HepG2 (cell line): ENCODE data around the gene HLA-C. TPM values are rescaled to one million over a fixed set of nuclear protein-coding genes. Genes with fewer than 3 reads are reported as not detected.

Source experiments
- ATAC-seq: fragments of 200-7000 bp; cut with Tn5 transposase; 3 replicates; pipeline ENCODE4 v1.9.1; 2020; ENCODE audit warnings: mild to moderate bottlenecking, moderate library complexity
- BruUV-seq: library from RNA; stranded (reverse); fragments of 400-500 nt; replicated peaks from 2 replicates; lab custom pipeline; 2021; lab: Mats Ljungman, UMichigan
- CTCF ChIA-PET: fragments of 300-600 bp; formaldehyde crosslinking; extraction: SDS; loops from one replicate; lab custom pipeline; 2021; ENCODE audit warnings: low total read pairs, inconsistent platforms, low intra/inter-chr PET ratio; lab: Yijun Ruan, JAX
- POLR2A ChIA-PET: fragments of 350-600 bp; sonication (Branson Sonifier 250); formaldehyde crosslinking; loops from one replicate; lab custom pipeline; 2020; ENCODE audit warnings: antibody characterized with exemption, inconsistent platforms; lab: Yijun Ruan, JAX
- DNase-seq: peaks from one replicate; pipeline ENCODE4 v3.0.0-alpha.2; 2015; ENCODE audit warnings: low spot score
- FAIRE-seq: peaks from 3 replicates; lab custom pipeline; 2011; peaks lifted over from hg19 to GRCh38; lab: Jason Lieb, UNC
- H2AFZ ChIP-seq: one replicate; pipeline ENCODE4 v1.6.1; 2011; ENCODE audit warnings: low read length, inconsistent platforms
- H3K27ac ChIP-seq: fragments of 300-600 bp; 3 replicates; pipeline ENCODE4 v1.8.0; 2011; ENCODE audit warnings: mixed run types, mild to moderate bottlenecking, mixed read lengths, low read length, inconsistent platforms; ENCODE audit not compliant: insufficient read depth; ENCODE audit errors: extremely low read length
- H3K27me3 ChIP-seq, 2 experiments: fragments of 200-600 bp in 1 of 2; 2 replicates in 1 of 2; 3 replicates in 1 of 2; pipeline versions ENCODE4 v1.6.0 to v1.8.0; 2011; ENCODE audit warnings: low read length in 2 of 2, mild to moderate bottlenecking in 2 of 2, moderate library complexity in 2 of 2, inconsistent platforms in 1 of 2; ENCODE audit not compliant: insufficient read depth in 2 of 2, control insufficient read depth in 1 of 2
- H3K36me3 ChIP-seq, 2 experiments: fragments of 200-600 bp in 1 of 2; replicated peaks in 1 of 2; 2 replicates in 1 of 2; 3 replicates in 1 of 2; pipeline versions ENCODE4 v1.5.1 to v1.8.0; 2011; ENCODE audit warnings: low read length in 2 of 2, inconsistent platforms in 1 of 2; ENCODE audit not compliant: insufficient read depth in 2 of 2, control insufficient read depth in 1 of 2
- H3K4me1 ChIP-seq: 2 replicates; pipeline ENCODE4 v1.5.1; 2012; ENCODE audit warnings: low read length, inconsistent platforms; ENCODE audit not compliant: insufficient read depth
- H3K4me2 ChIP-seq: 2 replicates; pipeline ENCODE4 v1.6.0; 2011; ENCODE audit warnings: low read depth, low read length, inconsistent platforms
- H3K4me3 ChIP-seq, 3 experiments: fragments of 200-600 bp in 1 of 3; sonication (generic), shearing (Covaris generic) in 1 of 3; replicated peaks in 1 of 3; 2 replicates each; pipeline ENCODE4 v1.5.1; 2011 to 2016; ENCODE audit warnings: low read length in 3 of 3, inconsistent platforms in 2 of 3, low read depth in 2 of 3, mild to moderate bottlenecking in 2 of 3, control low read depth in 1 of 3, mixed read lengths in 1 of 3; ENCODE audit not compliant: insufficient read depth in 1 of 3
- H3K79me2 ChIP-seq: one replicate; pipeline ENCODE4 v1.6.1; 2011; ENCODE audit warnings: low read length, inconsistent platforms; ENCODE audit not compliant: insufficient read depth
- H3K9ac ChIP-seq: 2 replicates; pipeline ENCODE4 v1.6.0; 2011; ENCODE audit warnings: mild to moderate bottlenecking, low read depth, low read length, inconsistent platforms; ENCODE audit not compliant: insufficient read depth
- H3K9me3 ChIP-seq: 2 replicates; pipeline ENCODE4 v1.5.1; 2012; ENCODE audit warnings: mild to moderate bottlenecking, low read length
- H4K20me1 ChIP-seq: 2 replicates; pipeline ENCODE4 v1.6.0; 2011; ENCODE audit warnings: inconsistent platforms, mild to moderate bottlenecking, low read length, moderate library complexity; ENCODE audit not compliant: insufficient read depth
- MIER3 ChIP-seq: IDR thresholded peaks from 2 replicates; pipeline ENCODE4 v1.6.1; 2016; ENCODE audit warnings: missing compliant biosample characterization, borderline replicate concordance
- NFE2L2 ChIP-seq: fragments of 150-350 bp; IDR thresholded peaks from 2 replicates; pipeline ENCODE4 v1.6.1; 2014; ENCODE audit warnings: low read length
- ZFP36L2 ChIP-seq: sonication (generic); formaldehyde crosslinking; IDR thresholded peaks from 2 replicates; pipeline ENCODE4 v1.4.0; 2020; ENCODE audit warnings: missing genetic modification reagents
- ZNF292 ChIP-seq: sonication (generic); formaldehyde crosslinking; IDR thresholded peaks from 2 replicates; pipeline ENCODE4 v1.8.1; 2022; ENCODE audit warnings: mild to moderate bottlenecking, low read depth, missing genetic modification reagents, borderline replicate concordance
- ZNF724P ChIP-seq: sonication (generic); formaldehyde crosslinking; IDR thresholded peaks from 2 replicates; pipeline ENCODE4 v1.8.0; 2022; ENCODE audit warnings: missing genetic modification reagents, borderline replicate concordance
- ZNF816 ChIP-seq: sonication (generic); formaldehyde crosslinking; IDR thresholded peaks from 2 replicates; pipeline ENCODE4 v1.8.0; 2022; ENCODE audit warnings: missing genetic modification reagents, mild to moderate bottlenecking, borderline replicate concordance
- WGBS: methylation state at CpG from one replicate; pipeline ENCODE4 v1.1.6; 2017; ENCODE audit warnings: low lambda C conversion rate; 5-methylcytosine and 5-hydroxymethylcytosine counted together
- in situ Hi-C: cut with HindIII; loops from 2 replicates; pipeline ENCODE4 v1.10.0; 2017; ENCODE audit warnings: low pct_unique_long_range_greater_than_20kb; ENCODE audit not compliant: extremely low pct_ligation_motif_present
- intact Hi-C: fragments of 100-400 bp; cut with micrococcal nuclease; formaldehyde crosslinking; loops from one replicate; pipeline ENCODE4 v1.10.0; 2022; ENCODE audit not compliant: unreplicated experiment
- polyA plus RNA-seq, 8 experiments: library from polyadenylated mRNA; depleted of rRNA in 3 of 8; stranded (reverse) in 7 of 8; unstranded in 1 of 8; fragments of >200 nt; fragmentation: Illumina TruSeq in 4 of 8; extraction: Trizol in 4 of 8; gene quantifications; 2 replicates each; pipeline versions ENCODE4 v1.2.1 to v1.2.3, GENCODE V29; 2011 to 2016; ENCODE audit warnings: low read depth in 4 of 8, missing spikeins in 1 of 8, mixed read lengths in 1 of 8; ENCODE audit not compliant: insufficient read depth in 1 of 8
- total RNA-seq, 5 experiments: library from RNA; depleted of rRNA; stranded (reverse); fragments of >200 nt; fragmentation: Illumina TruSeq; extraction: Trizol; gene quantifications; 2 replicates each; pipeline ENCODE4 v1.2.3, GENCODE V29; 2016; ENCODE audit warnings: low read depth in 1 of 5
- TF ChIP-seq, protein P1 (sequence below): IDR thresholded peaks from 2 replicates; pipeline ENCODE4 v1.6.1; 2016; ENCODE audit warnings: missing compliant biosample characterization, missing genetic modification reagents, borderline replicate concordance
- TF ChIP-seq, protein P2 (sequence below): sonication (generic); formaldehyde crosslinking; IDR thresholded peaks from 2 replicates; pipeline ENCODE4 v1.5.0; 2020; ENCODE audit warnings: mild to moderate bottlenecking, missing genetic modification reagents
- TF ChIP-seq, protein P3 (sequence below): sonication (generic); formaldehyde crosslinking; IDR thresholded peaks from 2 replicates; pipeline ENCODE4 v1.9.0; 2021; ENCODE audit warnings: missing genetic modification reagents, mild to moderate bottlenecking, borderline replicate concordance

HLA-C gene
- total and polyA plus RNA-seq, 2 of the 13 experiments (the other 11 are each of a cell fraction or from before 2014, with no cell fraction given): 77.1 to 155 TPM

DNA sequence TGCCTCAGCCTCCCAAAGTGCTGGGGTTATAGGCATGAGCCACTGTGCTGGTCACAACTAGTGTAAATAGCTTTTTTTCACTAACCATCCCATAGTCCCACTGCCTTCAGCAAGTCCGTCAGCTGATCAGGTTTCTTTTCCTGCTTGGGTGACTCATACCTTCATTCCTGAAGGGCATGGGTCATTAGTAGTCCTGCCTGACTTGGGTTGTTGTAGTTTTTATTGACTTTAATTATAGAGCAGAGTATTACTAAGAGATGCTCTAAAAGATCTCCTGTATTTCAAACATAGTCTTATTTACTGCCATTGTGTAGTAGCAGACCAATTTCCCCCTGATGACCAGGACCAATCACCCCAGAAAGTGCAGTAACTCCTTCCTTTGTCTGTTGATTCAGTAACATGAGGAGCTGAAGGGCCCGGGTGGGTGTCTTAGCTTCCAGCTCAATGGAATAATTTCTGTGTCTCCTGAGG lies 25.8 kb downstream of the HLA-C start (continued):
- TF ChIP-seq, protein P1, sequence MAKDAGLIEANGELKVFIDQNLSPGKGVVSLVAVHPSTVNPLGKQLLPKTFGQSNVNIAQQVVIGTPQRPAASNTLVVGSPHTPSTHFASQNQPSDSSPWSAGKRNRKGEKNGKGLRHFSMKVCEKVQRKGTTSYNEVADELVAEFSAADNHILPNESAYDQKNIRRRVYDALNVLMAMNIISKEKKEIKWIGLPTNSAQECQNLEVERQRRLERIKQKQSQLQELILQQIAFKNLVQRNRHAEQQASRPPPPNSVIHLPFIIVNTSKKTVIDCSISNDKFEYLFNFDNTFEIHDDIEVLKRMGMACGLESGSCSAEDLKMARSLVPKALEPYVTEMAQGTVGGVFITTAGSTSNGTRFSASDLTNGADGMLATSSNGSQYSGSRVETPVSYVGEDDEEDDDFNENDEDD (CRISPR knock-in tag): no peak

DNA sequence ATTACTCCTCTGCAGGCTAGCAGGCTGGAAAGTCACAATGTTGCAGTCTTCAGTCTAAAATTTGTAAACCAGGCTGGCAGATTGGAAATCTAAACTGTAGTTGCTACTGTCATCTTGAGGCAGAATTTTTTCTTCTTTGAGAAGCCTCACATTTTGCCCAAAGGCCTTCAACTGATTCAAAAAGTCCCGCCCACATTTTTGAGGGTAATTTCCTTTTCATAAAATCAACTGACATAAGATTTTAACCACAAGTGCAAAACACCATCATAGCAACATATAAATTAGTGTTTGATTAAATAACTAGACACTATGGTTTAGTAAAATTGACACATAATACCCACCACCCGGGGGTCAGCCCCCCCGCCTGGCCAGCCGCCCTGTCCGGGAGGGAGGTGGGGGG lies 28.4 kb downstream of the HLA-C start:
- no TSS peak for BruUV-seq
- 0% methylated on average over 1 of the region's 5 CpGs for WGBS

More for the DNA sequence above, 28.4 kb downstream of the HLA-C start:
- no peak for DNase-seq
- TF ChIP-seq ZNF724P (CRISPR knock-in tag) (no peak), NFE2L2 (no peak), ZFP36L2 (CRISPR knock-in tag) (no peak), ZNF292 (CRISPR knock-in tag) (no peak), ZNF816 (no peak), MIER3 (CRISPR knock-in tag) (no peak)
- TF ChIP-seq, protein P2, sequence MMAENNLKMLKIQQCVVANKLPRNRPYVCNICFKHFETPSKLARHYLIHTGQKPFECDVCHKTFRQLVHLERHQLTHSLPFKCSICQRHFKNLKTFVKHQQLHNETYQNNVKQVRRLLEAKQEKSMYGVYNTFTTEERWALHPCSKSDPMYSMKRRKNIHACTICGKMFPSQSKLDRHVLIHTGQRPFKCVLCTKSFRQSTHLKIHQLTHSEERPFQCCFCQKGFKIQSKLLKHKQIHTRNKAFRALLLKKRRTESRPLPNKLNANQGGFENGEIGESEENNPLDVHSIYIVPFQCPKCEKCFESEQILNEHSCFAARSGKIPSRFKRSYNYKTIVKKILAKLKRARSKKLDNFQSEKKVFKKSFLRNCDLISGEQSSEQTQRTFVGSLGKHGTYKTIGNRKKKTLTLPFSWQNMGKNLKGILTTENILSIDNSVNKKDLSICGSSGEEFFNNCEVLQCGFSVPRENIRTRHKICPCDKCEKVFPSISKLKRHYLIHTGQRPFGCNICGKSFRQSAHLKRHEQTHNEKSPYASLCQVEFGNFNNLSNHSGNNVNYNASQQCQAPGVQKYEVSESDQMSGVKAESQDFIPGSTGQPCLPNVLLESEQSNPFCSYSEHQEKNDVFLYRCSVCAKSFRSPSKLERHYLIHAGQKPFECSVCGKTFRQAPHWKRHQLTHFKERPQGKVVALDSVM (CRISPR knock-in tag): no peak
- TF ChIP-seq, protein P3, sequence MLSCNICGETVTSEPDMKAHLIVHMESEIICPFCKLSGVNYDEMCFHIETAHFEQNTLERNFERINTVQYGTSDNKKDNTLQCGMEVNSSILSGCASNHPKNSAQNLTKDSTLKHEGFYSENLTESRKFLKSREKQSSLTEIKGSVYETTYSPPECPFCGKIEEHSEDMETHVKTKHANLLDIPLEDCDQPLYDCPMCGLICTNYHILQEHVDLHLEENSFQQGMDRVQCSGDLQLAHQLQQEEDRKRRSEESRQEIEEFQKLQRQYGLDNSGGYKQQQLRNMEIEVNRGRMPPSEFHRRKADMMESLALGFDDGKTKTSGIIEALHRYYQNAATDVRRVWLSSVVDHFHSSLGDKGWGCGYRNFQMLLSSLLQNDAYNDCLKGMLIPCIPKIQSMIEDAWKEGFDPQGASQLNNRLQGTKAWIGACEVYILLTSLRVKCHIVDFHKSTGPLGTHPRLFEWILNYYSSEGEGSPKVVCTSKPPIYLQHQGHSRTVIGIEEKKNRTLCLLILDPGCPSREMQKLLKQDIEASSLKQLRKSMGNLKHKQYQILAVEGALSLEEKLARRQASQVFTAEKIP (CRISPR knock-in tag): no peak
- H3K4me2 ChIP-seq: no peak overlapping the region
- H3K79me2 ChIP-seq: no peaks in the 10 kb centered on the region
- H3K36me3 ChIP-seq: no peaks in the 10 kb centered on the region
- H3K4me3 ChIP-seq: no peak overlapping the region
- no peak for FAIRE-seq
- in situ Hi-C loops (loop anchor here (5.0 kb wide), 1 partner anchor 74 kb away; no protein-coding TSS in a partner anchor), intact Hi-C loops (no loop called here)
- H4K20me1 ChIP-seq: no peaks in the 10 kb centered on the region
- no peak overlapping the region for H3K27ac ChIP-seq
- H3K9me3 ChIP-seq: no peaks in the 10 kb centered on the region
- no peak overlapping the region for H2AFZ ChIP-seq
- H3K27me3 ChIP-seq: peaks cover 0 to 17% of the 10 kb centered on the region in 2 experiments; a peak in 2 of 5 replicates
- H3K9ac ChIP-seq: no peak overlapping the region
- H3K4me1 ChIP-seq: peaks cover 9% of the 10 kb centered on the region; the same call in 1 of the 2 replicates
- ChIA-PET POLR2A (no interaction called here), CTCF (no interaction called here)
- no peak for ATAC-seq
